Neural cell (in vitro differentiated cells): ENCODE results near the gene TIGD6. TPM values are rescaled to one million over a fixed set of nuclear protein-coding genes. Genes with fewer than 3 reads are reported as not detected.

Experiments
- H2AFZ ChIP-seq: fragments of 200-600, 300-800 bp; sonication (generic), shearing (Covaris generic); 2 replicates; pipeline ENCODE4 v1.6.0; 2014; ENCODE audit warnings: low read depth, mild to moderate bottlenecking, antibody characterized with exemption, low read length, moderate library complexity
- H3F3A ChIP-seq: fragments of 200-600 bp; shearing (Covaris generic); 2 replicates; pipeline ENCODE4 v1.6.1; 2016; ENCODE audit warnings: mild to moderate bottlenecking, moderate library complexity, mixed read lengths, antibody characterized with exemption, low read length; ENCODE audit not compliant: insufficient read depth, poor library complexity, severe bottlenecking
- H3K27ac ChIP-seq: fragments of 200-600, 300-800 bp; sonication (generic), shearing (Covaris generic); 2 replicates; pipeline ENCODE4 v1.5.1; 2014; ENCODE audit warnings: mild to moderate bottlenecking, low read length, moderate library complexity
- H3K27me3 ChIP-seq: fragments of 300-800, 200-600 bp; sonication (generic), shearing (Covaris generic); 2 replicates; pipeline ENCODE4 v1.6.0; 2014; ENCODE audit warnings: mild to moderate bottlenecking, low read depth, low read length, moderate library complexity; ENCODE audit not compliant: insufficient read depth
- H3K36me3 ChIP-seq: fragments of 300-800, 200-600 bp; sonication (generic), shearing (Covaris generic); 2 replicates; pipeline ENCODE4 v1.5.1; 2014; ENCODE audit warnings: mild to moderate bottlenecking, antibody characterized with exemption, low read length, moderate library complexity; ENCODE audit not compliant: insufficient read depth
- H3K4me2 ChIP-seq: fragments of 300-800, 200-600 bp; sonication (generic), shearing (Covaris generic); 2 replicates; pipeline ENCODE4 v1.6.0; 2014; ENCODE audit warnings: mild to moderate bottlenecking, low read length
- H3K4me3 ChIP-seq: fragments of 300-800, 200-600 bp; sonication (generic), shearing (Covaris generic); 2 replicates; pipeline ENCODE4 v1.5.1; 2014; ENCODE audit warnings: mild to moderate bottlenecking, low read length, moderate library complexity
- H3K79me2 ChIP-seq: fragments of 200-600 bp; shearing (Covaris generic); replicated peaks from 2 replicates; pipeline ENCODE4 v1.6.0; 2014; ENCODE audit warnings: mild to moderate bottlenecking, low read length, moderate library complexity; ENCODE audit not compliant: insufficient read depth
- H3K9ac ChIP-seq: fragments of 300-800, 200-600 bp; sonication (generic), shearing (Covaris generic); 2 replicates; pipeline ENCODE4 v1.6.1; 2016; ENCODE audit warnings: mild to moderate bottlenecking, low read length, mixed read lengths
- H3K9me2 ChIP-seq: fragments of 200-600 bp; shearing (Covaris generic); 2 replicates; pipeline ENCODE4 v1.6.1; 2016; ENCODE audit warnings: mild to moderate bottlenecking, low read length, mixed read lengths; ENCODE audit not compliant: insufficient read depth
- H3K9me3 ChIP-seq: fragments of 200-600, 300-800 bp; sonication (generic), shearing (Covaris generic); 2 replicates; pipeline ENCODE4 v1.6.1; 2016; ENCODE audit warnings: mild to moderate bottlenecking, mixed run types, low read length, moderate library complexity, mixed read lengths
- H4K20me1 ChIP-seq: fragments of 200-600 bp; shearing (Covaris generic); 2 replicates; pipeline ENCODE4 v1.6.1; 2016; ENCODE audit warnings: mild to moderate bottlenecking, mixed run types; ENCODE audit not compliant: insufficient read depth
- EP300 ChIP-seq: fragments of 450-650 bp; conservative IDR thresholded peaks from 2 replicates; pipeline ENCODE4 v1.6.1; 2014; ENCODE audit warnings: antibody characterized with exemption, mild to moderate bottlenecking, moderate library complexity; ENCODE audit not compliant: poor library complexity, severe bottlenecking
- EZH2 ChIP-seq: fragments of 200-600, 300-800 bp; shearing (Covaris generic), sonication (generic); IDR thresholded peaks from 2 replicates; pipeline ENCODE4 v1.6.1; 2014; ENCODE audit warnings: antibody characterized with exemption, low read length, borderline replicate concordance, mild to moderate bottlenecking; ENCODE audit not compliant: insufficient read depth, poor library complexity, severe bottlenecking
- MXI1 ChIP-seq: fragments of 450-650 bp; conservative IDR thresholded peaks from 2 replicates; pipeline ENCODE4 v1.6.1; 2014; ENCODE audit warnings: antibody characterized with exemption, mild to moderate bottlenecking; ENCODE audit not compliant: poor library complexity, severe bottlenecking
- POLR2AphosphoS5 ChIP-seq: IDR thresholded peaks from 2 replicates; pipeline ENCODE4 v1.6.1; 2012
- RAD21 ChIP-seq: fragments of 450-650 bp; conservative IDR thresholded peaks from 2 replicates; pipeline ENCODE4 v1.6.1; 2014; ENCODE audit warnings: antibody characterized with exemption, mild to moderate bottlenecking, moderate library complexity
- REST ChIP-seq: IDR thresholded peaks from 2 replicates; pipeline ENCODE4 v1.6.1; 2012; ENCODE audit warnings: borderline replicate concordance
- SMC3 ChIP-seq: fragments of 450-650 bp; conservative IDR thresholded peaks from 2 replicates; pipeline ENCODE4 v1.6.1; 2014; ENCODE audit warnings: antibody characterized with exemption, mild to moderate bottlenecking, moderate library complexity; ENCODE audit not compliant: poor library complexity
- TAF1 ChIP-seq: IDR thresholded peaks from 2 replicates; pipeline ENCODE4 v1.6.1; 2012; ENCODE audit warnings: low read depth
- polyA plus RNA-seq: library from polyadenylated mRNA; depleted of rRNA; stranded (reverse); fragments of >200 nt; gene quantifications from 2 replicates; pipeline ENCODE4 v1.2.3, GENCODE V29; 2014
- TF ChIP-seq, protein P1 (sequence below): fragments of 450-650 bp; IDR thresholded peaks from 2 replicates; pipeline ENCODE4 v1.5.1; 2014; ENCODE audit warnings: antibody characterized with exemption, mild to moderate bottlenecking, moderate library complexity; ENCODE audit not compliant: poor library complexity, severe bottlenecking

TIGD6 gene
- polyA plus RNA-seq, 1 donor from 2014 or later: 6.5 TPM

GRCh38 chr5:149959406-149960236 lies 40.8 kb downstream of the TIGD6 start:
- Histone ChIP-seq H4K20me1 (no peaks in the 10 kb centered on the region), H3K9me2 (no peaks in the 10 kb centered on the region), H3K4me3 (peak overlapping the region; percentile 98), H2AFZ (peak overlapping the region; percentile 87), H3K4me2 (peak overlapping the region; percentile 66), H3F3A (peaks cover 6% of the 10 kb centered on the region), H3K9me3 (no peaks in the 10 kb centered on the region), H3K79me2 (no peaks in the 10 kb centered on the region), H3K27me3 (no peaks in the 10 kb centered on the region), H3K36me3 (no peaks in the 10 kb centered on the region), H3K9ac (peak overlapping the region; percentile 88), H3K27ac (peak overlapping the region; percentile 78)
- TF ChIP-seq RAD21 (no peak), SMC3 (peak; percentile 24), TAF1 (no peak)
- TF ChIP-seq, protein P1, sequence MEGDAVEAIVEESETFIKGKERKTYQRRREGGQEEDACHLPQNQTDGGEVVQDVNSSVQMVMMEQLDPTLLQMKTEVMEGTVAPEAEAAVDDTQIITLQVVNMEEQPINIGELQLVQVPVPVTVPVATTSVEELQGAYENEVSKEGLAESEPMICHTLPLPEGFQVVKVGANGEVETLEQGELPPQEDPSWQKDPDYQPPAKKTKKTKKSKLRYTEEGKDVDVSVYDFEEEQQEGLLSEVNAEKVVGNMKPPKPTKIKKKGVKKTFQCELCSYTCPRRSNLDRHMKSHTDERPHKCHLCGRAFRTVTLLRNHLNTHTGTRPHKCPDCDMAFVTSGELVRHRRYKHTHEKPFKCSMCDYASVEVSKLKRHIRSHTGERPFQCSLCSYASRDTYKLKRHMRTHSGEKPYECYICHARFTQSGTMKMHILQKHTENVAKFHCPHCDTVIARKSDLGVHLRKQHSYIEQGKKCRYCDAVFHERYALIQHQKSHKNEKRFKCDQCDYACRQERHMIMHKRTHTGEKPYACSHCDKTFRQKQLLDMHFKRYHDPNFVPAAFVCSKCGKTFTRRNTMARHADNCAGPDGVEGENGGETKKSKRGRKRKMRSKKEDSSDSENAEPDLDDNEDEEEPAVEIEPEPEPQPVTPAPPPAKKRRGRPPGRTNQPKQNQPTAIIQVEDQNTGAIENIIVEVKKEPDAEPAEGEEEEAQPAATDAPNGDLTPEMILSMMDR: peak; percentile 65

GRCh38 chr5:149957855-149958254 lies 42.6 kb downstream of the TIGD6 start:
- H4K20me1 ChIP-seq: no peaks in the 10 kb centered on the region
- H3K79me2 ChIP-seq: no peaks in the 10 kb centered on the region
- H2AFZ ChIP-seq: no peak overlapping the region
- TF ChIP-seq SMC3 (no peak), POLR2AphosphoS5 (no peak), REST (no peak), EP300 (no peak), EZH2 (no peak), MXI1 (no peak), TAF1 (no peak), RAD21 (no peak)
- TF ChIP-seq, protein P1: no peak
- H3K9ac ChIP-seq: no peak overlapping the region
- no peak overlapping the region for H3K4me3 ChIP-seq
- H3K36me3 ChIP-seq: no peaks in the 10 kb centered on the region
- H3K9me2 ChIP-seq: no peaks in the 10 kb centered on the region
- peaks cover 6% of the 10 kb centered on the region for H3F3A ChIP-seq
- H3K4me2 ChIP-seq: no peak overlapping the region
- no peaks in the 10 kb centered on the region for H3K9me3 ChIP-seq
- H3K27ac ChIP-seq: no peak overlapping the region
- no peaks in the 10 kb centered on the region for H3K27me3 ChIP-seq
